Progenitor cell of endocrine pancreas (in vitro differentiated cells): ENCODE results near the gene CFAP221. TPM values are rescaled to one million over a fixed set of nuclear protein-coding genes. Genes with fewer than 3 reads are reported as not detected.

ENCODE experiments used
- DNase-seq: peaks from one replicate; pipeline ENCODE4 v3.0.0; 2021; ENCODE audit warnings: low spot score; ENCODE audit not compliant: unreplicated experiment
- H3K27ac Mint-ChIP-seq: 2 replicates; pipeline ENCODE4 v1.8.0; 2021; ENCODE audit warnings: mild to moderate bottlenecking, moderate library complexity, mixed read lengths
- H3K27me3 Mint-ChIP-seq: 2 replicates; pipeline ENCODE4 v1.8.0; 2021; ENCODE audit warnings: mixed read lengths
- H3K36me3 Mint-ChIP-seq: 2 replicates; pipeline ENCODE4 v1.8.0; 2022; ENCODE audit warnings: mixed read lengths; ENCODE audit not compliant: insufficient read depth
- H3K4me1 Mint-ChIP-seq: 2 replicates; pipeline ENCODE4 v1.8.0; 2021; ENCODE audit warnings: low read depth, mixed read lengths
- H3K4me3 Mint-ChIP-seq: 2 replicates; pipeline ENCODE4 v1.8.0; 2021; ENCODE audit warnings: low read depth, mild to moderate bottlenecking, moderate library complexity, mixed read lengths
- H3K9me3 Mint-ChIP-seq: 2 replicates; pipeline ENCODE4 v1.8.0; 2021; ENCODE audit warnings: low read depth, mixed read lengths
- CTCF ChIP-seq: fragments of 200-600 bp; sonication (generic); IDR thresholded peaks from one replicate; pipeline ENCODE4 v1.5.0; 2021; ENCODE audit warnings: antibody characterized with exemption, mild to moderate bottlenecking; ENCODE audit not compliant: unreplicated experiment
- total RNA-seq: library from RNA; stranded (reverse); gene quantifications from 2 replicates; pipeline ENCODE4 v1.2.1, GENCODE V29; 2021

CFAP221 gene
- total RNA-seq, 1 donor from 2014 or later = 33.0 TPM

DNA sequence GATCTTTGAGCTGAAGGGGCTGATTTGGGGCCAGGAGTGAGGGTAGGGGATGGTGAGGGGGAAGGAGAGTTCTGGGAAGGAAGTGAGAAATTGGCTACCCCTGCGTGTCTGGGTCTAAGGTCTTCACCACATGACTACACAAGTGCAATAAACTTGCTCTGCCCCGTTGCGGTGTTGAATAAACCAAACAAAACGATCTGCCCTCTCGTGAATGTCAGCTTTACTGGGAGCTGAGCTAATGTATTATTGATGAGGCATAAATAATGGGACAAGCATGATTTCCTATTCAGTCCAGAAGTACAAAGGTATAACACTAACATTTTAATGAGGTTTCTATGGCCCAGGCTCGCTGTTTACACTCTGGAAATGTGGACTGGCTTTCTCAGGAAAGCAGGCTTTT lies 8.0 kb upstream of the CFAP221 start:
- Mint-ChIP-seq H3K9me3 (peaks cover 29% of the 10 kb centered on the region), H3K36me3 (peaks cover 10% of the 10 kb centered on the region), H3K27me3 (peaks cover 2% of the 10 kb centered on the region), H3K27ac (peak overlapping the region; percentile 89), H3K4me1 (peaks cover 19% of the 10 kb centered on the region), H3K4me3 (no peak overlapping the region)
- TF ChIP-seq CTCF = no peak
- DNase-seq = no peak

GRCh38 chr2:119536707-119537106 lies 7.5 kb upstream of the CFAP221 start:
- H3K4me1 Mint-ChIP-seq = peaks cover 21% of the 10 kb centered on the region
- no peak for TF ChIP-seq CTCF
- peaks cover 7% of the 10 kb centered on the region for H3K36me3 Mint-ChIP-seq
- H3K9me3 Mint-ChIP-seq = peaks cover 25% of the 10 kb centered on the region
- peak overlapping the region; percentile 88 for H3K27ac Mint-ChIP-seq
- peaks cover 2% of the 10 kb centered on the region for H3K27me3 Mint-ChIP-seq
- DNase-seq = no peak
- H3K4me3 Mint-ChIP-seq = no peak overlapping the region

GRCh38 chr2:119537792-119538191 lies 6.5 kb upstream of the CFAP221 start:
- peaks cover 21% of the 10 kb centered on the region for H3K4me1 Mint-ChIP-seq
- H3K27ac Mint-ChIP-seq = no peak overlapping the region
- DNase-seq = no peak
- H3K27me3 Mint-ChIP-seq = peaks cover 2% of the 10 kb centered on the region
- peaks cover 18% of the 10 kb centered on the region for H3K9me3 Mint-ChIP-seq
- no peak overlapping the region for H3K4me3 Mint-ChIP-seq
- H3K36me3 Mint-ChIP-seq = peaks cover 5% of the 10 kb centered on the region
- no peak for TF ChIP-seq CTCF

DNA sequence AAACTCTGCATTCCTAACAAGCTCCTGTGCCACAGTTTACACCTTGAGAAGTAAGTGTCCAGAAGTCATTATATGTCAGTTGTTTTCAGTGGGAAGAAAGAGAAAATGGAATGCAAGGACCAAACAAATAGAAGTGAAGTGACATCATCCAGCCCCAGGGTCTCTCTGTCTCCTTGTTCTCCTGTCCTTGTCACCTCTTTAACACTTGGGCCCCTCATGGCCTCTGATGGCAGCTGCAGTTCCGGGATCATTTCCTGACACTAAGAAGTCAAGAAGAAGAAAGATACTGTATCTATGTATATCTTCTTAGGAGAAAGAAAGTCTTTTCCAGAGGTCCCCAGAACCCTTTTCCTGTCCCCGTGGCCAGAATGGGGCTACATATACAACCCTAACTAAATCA lies 2.8 kb upstream of the CFAP221 start:
- no peak for DNase-seq
- Mint-ChIP-seq H3K27ac (no peak overlapping the region), H3K27me3 (peaks cover 2% of the 10 kb centered on the region), H3K9me3 (peaks cover 3% of the 10 kb centered on the region), H3K4me1 (peaks cover 36% of the 10 kb centered on the region), H3K36me3 (peaks cover 2% of the 10 kb centered on the region), H3K4me3 (no peak overlapping the region)
- TF ChIP-seq CTCF = no peak

GRCh38 chr2:119544939-119545475 lies 758 bp downstream of the CFAP221 start:
- Mint-ChIP-seq H3K9me3 (peaks cover under 1% of the 10 kb centered on the region), H3K4me3 (peak overlapping the region; percentile 77), H3K36me3 (peaks cover 12% of the 10 kb centered on the region), H3K4me1 (peaks cover 34% of the 10 kb centered on the region), H3K27ac (peak overlapping the region; percentile 98), H3K27me3 (peaks cover 2% of the 10 kb centered on the region)
- TF ChIP-seq CTCF = no peak
- DNase-seq = no peak
